Vagina (tissue), 2 donors: ENCODE measurements around the gene TFDP2.

Experiments used
- CTCF ChIP-seq, 3 experiments: fragments of 450-650 bp in 2 of 3; fragments of 200-600 bp in 1 of 3; sonication (generic) in 1 of 3; IDR thresholded peaks; one replicate each; pipeline ENCODE4 v1.5.1; 2017 to 2019; ENCODE audit warnings: antibody characterized with exemption in 3 of 3, mild to moderate bottlenecking in 2 of 3, moderate library complexity in 2 of 3
- POLR2A ChIP-seq, 2 donors: fragments of 450-650 bp; IDR thresholded peaks; one replicate each; pipeline ENCODE4 v1.6.1; 2017; ENCODE audit warnings: antibody characterized with exemption in 2 of 2, mild to moderate bottlenecking in 2 of 2, moderate library complexity in 2 of 2
- POLR2AphosphoS5 ChIP-seq, 2 donors: sonication (generic); formaldehyde crosslinking; IDR thresholded peaks; one replicate each; pipeline ENCODE4 v1.9.0; 2017; ENCODE audit warnings: antibody characterized with exemption in 2 of 2, mild to moderate bottlenecking in 2 of 2, low read depth in 1 of 2; ENCODE audit not compliant: insufficient read depth in 1 of 2

DNA sequence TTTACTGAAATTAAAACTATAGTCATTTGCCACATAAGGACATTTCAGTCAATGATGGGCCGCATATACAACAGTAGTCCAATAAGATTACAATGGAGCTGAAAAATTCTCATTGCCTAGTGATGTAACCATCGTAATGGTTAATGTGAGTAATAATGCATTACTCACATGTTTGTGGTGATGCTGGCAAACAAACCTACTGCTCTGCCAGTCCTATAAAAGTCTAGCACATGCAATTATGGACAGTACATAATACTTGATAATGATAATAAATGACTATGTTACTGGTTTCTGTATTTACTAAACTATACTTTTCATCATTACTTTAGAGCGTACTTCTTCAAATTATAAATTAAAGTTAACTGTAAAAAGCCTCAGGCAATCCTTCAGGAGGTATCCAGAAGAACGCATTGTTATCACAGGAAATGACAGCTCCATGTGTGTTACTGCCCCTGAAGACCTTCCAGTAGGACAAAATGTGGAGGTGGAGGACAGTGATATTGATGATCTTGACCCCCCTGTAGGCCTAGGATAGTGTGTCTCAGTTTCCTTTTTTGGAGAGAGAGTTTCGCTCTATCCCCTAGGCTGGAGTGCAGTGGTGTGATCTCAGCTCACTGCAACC is 170.2 kb downstream of the TFDP2 start:
- no peak for TF ChIP-seq POLR2A (IDR thresholded peaks at IDR 0.05)
- no peak for TF ChIP-seq CTCF (IDR thresholded peaks at IDR 0.05)
- peak in 1 of 2 donors; percentile 14 for TF ChIP-seq POLR2AphosphoS5 (IDR thresholded peaks at IDR 0.05; ENCODE audit: insufficient read depth in 1 of 2, low read depth in 1 of 2)
